GM21737 (cell line): ENCODE data around the gene OR4D1.
"Not testable (repeated sequence)": the region's sequence is repeated elsewhere in the genome, so short reads cannot be mapped to it uniquely, and the experiment has no call there.

Experiments used
- ATAC-seq: cut with Tn5 transposase; IDR thresholded peaks from one replicate; pipeline ENCODE4 v1.9.1; 2021; ENCODE audit warnings: mild to moderate bottlenecking, moderate library complexity; ENCODE audit not compliant: unreplicated experiment

The OR4D1 gene

GRCh38 chr17:58147930-58148434 is at the start of gene OR4D1:
Gene OR4D1 (plus strand): TSS chr17:58148384. CDS start chr17:58155154, 6,770 bp downstream.
- ATAC-seq: no peak

- ATAC-seq: no peak
These were observed 47.7 kb upstream of the OR4D1 start for GRCh38 chr17:58100506-58100905.

- ATAC-seq: not testable (repeated sequence)
These were observed 46.3 kb upstream of the OR4D1 start for GRCh38 chr17:58101898-58102297.

- no peak for ATAC-seq
These were observed 43.1 kb upstream of the OR4D1 start for GRCh38 chr17:58105093-58105492.

GRCh38 chr17:58107306-58107705 is 40.9 kb upstream of the OR4D1 start:
- ATAC-seq: no peak

GRCh38 chr17:58109197-58109596 is 39.0 kb upstream of the OR4D1 start:
- ATAC-seq: no peak

- no peak for ATAC-seq
These were observed 38.2 kb upstream of the OR4D1 start for GRCh38 chr17:58110012-58110411.

GRCh38 chr17:58111676-58112075 is 36.5 kb upstream of the OR4D1 start:
- ATAC-seq: no peak

GRCh38 chr17:58112970-58113631 is 35.1 kb upstream of the OR4D1 start:
- ATAC-seq: no peak

- ATAC-seq: no peak
These were observed 34.2 kb upstream of the OR4D1 start for GRCh38 chr17:58113947-58114346.

- no peak for ATAC-seq
These were observed 30.8 kb upstream of the OR4D1 start for GRCh38 chr17:58117382-58117781.

GRCh38 chr17:58119491-58119890 is 28.7 kb upstream of the OR4D1 start:
- no peak for ATAC-seq

GRCh38 chr17:58120195-58120822 is 27.9 kb upstream of the OR4D1 start:
- ATAC-seq: no peak

GRCh38 chr17:58121925-58122324 is 26.3 kb upstream of the OR4D1 start:
- ATAC-seq: no peak

GRCh38 chr17:58127846-58128245 is 20.3 kb upstream of the OR4D1 start:
- no peak for ATAC-seq

GRCh38 chr17:58132697-58133096 is 15.5 kb upstream of the OR4D1 start:
- not testable (repeated sequence) for ATAC-seq

GRCh38 chr17:58136669-58137279 is 11.4 kb upstream of the OR4D1 start:
- ATAC-seq: no peak

GRCh38 chr17:58141505-58141904 is 6.7 kb upstream of the OR4D1 start:
- ATAC-seq: no peak

- ATAC-seq: not testable (repeated sequence)
These were observed 4.8 kb upstream of the OR4D1 start for GRCh38 chr17:58143335-58143734.

GRCh38 chr17:58144801-58145200 is 3.4 kb upstream of the OR4D1 start:
- no peak for ATAC-seq

- no peak for ATAC-seq
These were observed 425 bp downstream of the OR4D1 start for GRCh38 chr17:58148609-58149008.

- ATAC-seq: no peak
These were observed 2.2 kb downstream of the OR4D1 start for GRCh38 chr17:58150394-58150793.
